Measurements from ENCODE around the gene PPT2.

DNA sequence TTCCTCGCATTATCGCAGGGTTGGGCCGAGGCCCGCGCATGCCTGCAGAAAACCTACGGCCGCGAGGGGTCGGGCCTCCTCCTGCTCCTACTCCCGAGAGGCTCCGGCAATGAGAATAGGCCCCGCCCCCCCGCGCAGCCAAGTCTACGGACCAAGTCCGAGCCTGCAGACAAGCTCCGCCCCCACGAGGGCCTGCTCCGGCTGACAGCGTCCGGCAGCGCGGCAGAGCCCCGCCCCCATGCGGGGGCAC, 41.6 kb downstream of the PPT2 start:
- TF ChIP-seq, protein P1, sequence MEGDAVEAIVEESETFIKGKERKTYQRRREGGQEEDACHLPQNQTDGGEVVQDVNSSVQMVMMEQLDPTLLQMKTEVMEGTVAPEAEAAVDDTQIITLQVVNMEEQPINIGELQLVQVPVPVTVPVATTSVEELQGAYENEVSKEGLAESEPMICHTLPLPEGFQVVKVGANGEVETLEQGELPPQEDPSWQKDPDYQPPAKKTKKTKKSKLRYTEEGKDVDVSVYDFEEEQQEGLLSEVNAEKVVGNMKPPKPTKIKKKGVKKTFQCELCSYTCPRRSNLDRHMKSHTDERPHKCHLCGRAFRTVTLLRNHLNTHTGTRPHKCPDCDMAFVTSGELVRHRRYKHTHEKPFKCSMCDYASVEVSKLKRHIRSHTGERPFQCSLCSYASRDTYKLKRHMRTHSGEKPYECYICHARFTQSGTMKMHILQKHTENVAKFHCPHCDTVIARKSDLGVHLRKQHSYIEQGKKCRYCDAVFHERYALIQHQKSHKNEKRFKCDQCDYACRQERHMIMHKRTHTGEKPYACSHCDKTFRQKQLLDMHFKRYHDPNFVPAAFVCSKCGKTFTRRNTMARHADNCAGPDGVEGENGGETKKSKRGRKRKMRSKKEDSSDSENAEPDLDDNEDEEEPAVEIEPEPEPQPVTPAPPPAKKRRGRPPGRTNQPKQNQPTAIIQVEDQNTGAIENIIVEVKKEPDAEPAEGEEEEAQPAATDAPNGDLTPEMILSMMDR (IDR thresholded peaks at IDR 0.05): peak in 4 of 5 experiments; percentile 19 to 54 (median 48)
- TF ChIP-seq POLR2A (IDR thresholded peaks at IDR 0.05) (no peak), POLR2AphosphoS5 (IDR thresholded peaks at IDR 0.05) (no peak)
